ENCODE measurements around the gene ZXDC. TPM values are rescaled to one million over a fixed set of nuclear protein-coding genes. Genes with fewer than 3 reads are reported as not detected.

ZXDC gene
- total and polyA plus RNA-seq, 2 donors (not counting 1 experiment from before 2014, with no cell fraction given), result 38.9 to 70.9 TPM

GRCh38 chr3:126423191-126424038 lies 52.3 kb downstream of the ZXDC start:
- Histone ChIP-seq H3K9ac (ENCODE audit: low read length) (no peak overlapping the region), H4K20me1 (ENCODE audit: control insufficient read depth, insufficient read depth, low read length, poor library complexity, severe bottlenecking) (no peaks in the 10 kb centered on the region), H3K4me3 (ENCODE audit: control extremely low read depth in 1 of 5, extremely low read depth in 1 of 5, insufficient read depth in 1 of 5, low read depth in 2 of 5, low read length in 4 of 5) (no peak overlapping the region), H3K4me1 (ENCODE audit: control insufficient read depth in 2 of 2, insufficient read depth in 2 of 2, low read length in 2 of 2) (no peaks in the 10 kb centered on the region), H2AFZ (ENCODE audit: insufficient read depth, low read depth, low read length, poor library complexity, severe bottlenecking) (no peak overlapping the region), H3K36me3 (replicated peaks in 1 of 2; ENCODE audit: control extremely low read depth in 1 of 2, control insufficient read depth in 1 of 2, extremely low read depth in 1 of 2, insufficient read depth in 2 of 2, low read length in 1 of 2) (no peaks in the 10 kb centered on the region), H3K4me2 (replicated peaks; ENCODE audit: low read depth, low read length, poor library complexity, severe bottlenecking) (no peak overlapping the region), H3K27me3 (replicated peaks in 1 of 4; ENCODE audit: control extremely low read depth in 1 of 4, control insufficient read depth in 3 of 4, insufficient read depth in 4 of 4, low read length in 3 of 4) (no peaks in the 10 kb centered on the region), H3K79me2 (ENCODE audit: control insufficient read depth, insufficient read depth, low read length) (no peaks in the 10 kb centered on the region), H3K9me3 (ENCODE audit: control extremely low read depth in 1 of 3, control insufficient read depth in 2 of 3, insufficient read depth in 1 of 3, low read length in 2 of 3) (peaks cover 0 to 12% (median 12%) of the 10 kb centered on the region in 3 donors), H3K27ac (ENCODE audit: low read length in 2 of 2) (no peak overlapping the region)
- Mint-ChIP-seq H3K27ac (no peak overlapping the region), H3K4me1 (no peaks in the 10 kb centered on the region), H3K4me3 (no peak overlapping the region), H3K27me3 (no peaks in the 10 kb centered on the region), H3K9me3 (ENCODE audit: insufficient read depth) (peaks cover 10% of the 10 kb centered on the region)
- WGBS (ENCODE audit: insufficient coverage), result 92% methylated on average over 24 of the region's 26 CpGs
- intact Hi-C loops (cut with micrococcal nuclease), result no loop called here
- no peak for TF ChIP-seq EZH2 (IDR thresholded peaks at IDR 0.05; ENCODE audit: borderline replicate concordance, insufficient read depth, low read depth, low read length, poor library complexity, severe bottlenecking)
- no peak for TF ChIP-seq CTCF (IDR thresholded peaks at IDR 0.05)
- ChIA-PET POLR2A (no interaction called here), CTCF (no interaction called here)
- DNase-seq (no peak), ATAC-seq (ENCODE audit: low read depth) (no peak)

GRCh38 chr3:126422571-126423091 lies 53.1 kb downstream of the ZXDC start:
- TF ChIP-seq CTCF (IDR thresholded peaks at IDR 0.05) (no peak), EZH2 (IDR thresholded peaks at IDR 0.05; ENCODE audit: borderline replicate concordance, insufficient read depth, low read depth, low read length, poor library complexity, severe bottlenecking) (no peak)
- no peak overlapping the region for H3K4me3 Mint-ChIP-seq
- no peaks in the 10 kb centered on the region for H3K27me3 Mint-ChIP-seq
- Histone ChIP-seq H3K4me2 (replicated peaks; ENCODE audit: low read depth, low read length, poor library complexity, severe bottlenecking) (no peak overlapping the region), H3K9me3 (ENCODE audit: control extremely low read depth in 1 of 3, control insufficient read depth in 2 of 3, insufficient read depth in 1 of 3, low read length in 2 of 3) (peaks cover 0 to 12% (median 6%) of the 10 kb centered on the region in 3 donors), H3K36me3 (replicated peaks in 1 of 2; ENCODE audit: control extremely low read depth in 1 of 2, control insufficient read depth in 1 of 2, extremely low read depth in 1 of 2, insufficient read depth in 2 of 2, low read length in 1 of 2) (no peaks in the 10 kb centered on the region), H3K27me3 (replicated peaks in 1 of 4; ENCODE audit: control extremely low read depth in 1 of 4, control insufficient read depth in 3 of 4, insufficient read depth in 4 of 4, low read length in 3 of 4) (no peaks in the 10 kb centered on the region), H4K20me1 (ENCODE audit: control insufficient read depth, insufficient read depth, low read length, poor library complexity, severe bottlenecking) (no peaks in the 10 kb centered on the region), H3K79me2 (ENCODE audit: control insufficient read depth, insufficient read depth, low read length) (no peaks in the 10 kb centered on the region), H3K27ac (ENCODE audit: low read length in 2 of 2) (no peak overlapping the region), H2AFZ (ENCODE audit: insufficient read depth, low read depth, low read length, poor library complexity, severe bottlenecking) (no peak overlapping the region), H3K4me1 (ENCODE audit: control insufficient read depth in 2 of 2, insufficient read depth in 2 of 2, low read length in 2 of 2) (no peaks in the 10 kb centered on the region), H3K9ac (ENCODE audit: low read length) (no peak overlapping the region), H3K4me3 (ENCODE audit: control extremely low read depth in 1 of 5, extremely low read depth in 1 of 5, insufficient read depth in 1 of 5, low read depth in 2 of 5, low read length in 4 of 5) (no peak overlapping the region)
- H3K4me1 Mint-ChIP-seq, result no peaks in the 10 kb centered on the region
- 98% methylated on average over 4 of the region's 4 CpGs for whole genome bisulfite sequencing (ENCODE audit: insufficient coverage)
- ATAC-seq (ENCODE audit: low read depth) (no peak), DNase-seq (no peak)
- ChIA-PET CTCF (no interaction called here), POLR2A (no interaction called here)
- peaks cover 9% of the 10 kb centered on the region for H3K9me3 Mint-ChIP-seq (ENCODE audit: insufficient read depth)
- no peak overlapping the region for H3K27ac Mint-ChIP-seq
- intact Hi-C loops (cut with micrococcal nuclease), result no loop called here
